Measurements from ENCODE around the gene EFNA1.
A peak's percentile ranks its signal among the peaks of the same experiment; 100 is the strongest.

The EFNA1 gene

DNA sequence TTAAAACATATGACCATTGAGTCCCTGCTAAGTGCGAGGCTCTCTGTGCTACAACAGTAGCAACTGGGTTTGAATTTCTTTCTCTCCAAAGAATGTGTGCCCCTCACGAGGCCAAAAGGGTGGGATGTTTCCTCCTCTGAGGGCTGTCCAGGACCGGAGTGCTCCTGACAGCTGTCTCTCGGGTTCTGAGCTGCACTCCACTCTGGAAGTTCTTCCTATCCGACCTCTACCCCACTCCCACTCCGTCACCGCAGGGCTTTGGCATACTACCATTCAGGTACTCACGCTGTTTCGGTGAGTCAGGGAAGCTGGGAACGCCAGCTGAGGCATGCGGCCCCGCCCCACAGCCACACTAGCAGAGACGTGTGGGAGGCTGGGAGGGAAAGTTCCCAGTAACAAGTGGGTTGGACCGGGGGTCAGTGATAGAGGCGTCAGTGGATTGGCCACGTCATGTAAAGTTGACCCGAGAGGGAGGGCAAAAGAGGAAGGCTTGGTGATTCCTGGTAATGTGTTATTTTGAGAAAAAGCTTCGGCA lies 7.3 kb downstream of the EFNA1 start (continued):
- TF ChIP-seq ZNF639 (tag by site-specific recombination; IDR thresholded peaks at IDR 0.05) (no peak), ZNF558 (tag by site-specific recombination; IDR thresholded peaks at IDR 0.05) (no peak), SP2 (tag by site-specific recombination; IDR thresholded peaks at IDR 0.05) (peak; percentile 84), ZNF184 (tag by site-specific recombination; IDR thresholded peaks at IDR 0.05) (no peak), ZNF670 (tag by site-specific recombination; IDR thresholded peaks at IDR 0.05; ENCODE audit: low read depth) (no peak), ZNF449 (tag by site-specific recombination; IDR thresholded peaks at IDR 0.05) (no peak), ZNF433 (tag by site-specific recombination; IDR thresholded peaks at IDR 0.05; ENCODE audit: low read depth) (no peak), ZNF571 (tag by site-specific recombination; IDR thresholded peaks at IDR 0.05) (no peak), ZNF2 (tag by site-specific recombination; IDR thresholded peaks at IDR 0.05) (no peak), ZBTB6 (tag by site-specific recombination; IDR thresholded peaks at IDR 0.05) (no peak), FEZF1 (tag by site-specific recombination; IDR thresholded peaks at IDR 0.05) (no peak), ZNF629 (tag by site-specific recombination; IDR thresholded peaks at IDR 0.05) (peak; percentile 78), ZNF311 (tag by site-specific recombination; IDR thresholded peaks at IDR 0.05; ENCODE audit: borderline replicate concordance) (no peak), ZNF664 (tag by site-specific recombination; IDR thresholded peaks at IDR 0.05) (no peak)
- TF ChIP-seq, protein P1, sequence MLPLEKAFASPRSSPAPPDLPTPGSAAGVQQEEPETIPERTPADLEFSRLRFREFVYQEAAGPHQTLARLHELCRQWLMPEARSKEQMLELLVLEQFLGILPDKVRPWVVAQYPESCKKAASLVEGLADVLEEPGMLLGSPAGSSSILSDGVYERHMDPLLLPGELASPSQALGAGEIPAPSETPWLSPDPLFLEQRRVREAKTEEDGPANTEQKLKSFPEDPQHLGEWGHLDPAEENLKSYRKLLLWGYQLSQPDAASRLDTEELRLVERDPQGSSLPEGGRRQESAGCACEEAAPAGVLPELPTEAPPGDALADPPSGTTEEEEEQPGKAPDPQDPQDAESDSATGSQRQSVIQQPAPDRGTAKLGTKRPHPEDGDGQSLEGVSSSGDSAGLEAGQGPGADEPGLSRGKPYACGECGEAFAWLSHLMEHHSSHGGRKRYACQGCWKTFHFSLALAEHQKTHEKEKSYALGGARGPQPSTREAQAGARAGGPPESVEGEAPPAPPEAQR (tag by site-specific recombination; IDR thresholded peaks at IDR 0.05) = no peak
- TF ChIP-seq, protein P2, sequence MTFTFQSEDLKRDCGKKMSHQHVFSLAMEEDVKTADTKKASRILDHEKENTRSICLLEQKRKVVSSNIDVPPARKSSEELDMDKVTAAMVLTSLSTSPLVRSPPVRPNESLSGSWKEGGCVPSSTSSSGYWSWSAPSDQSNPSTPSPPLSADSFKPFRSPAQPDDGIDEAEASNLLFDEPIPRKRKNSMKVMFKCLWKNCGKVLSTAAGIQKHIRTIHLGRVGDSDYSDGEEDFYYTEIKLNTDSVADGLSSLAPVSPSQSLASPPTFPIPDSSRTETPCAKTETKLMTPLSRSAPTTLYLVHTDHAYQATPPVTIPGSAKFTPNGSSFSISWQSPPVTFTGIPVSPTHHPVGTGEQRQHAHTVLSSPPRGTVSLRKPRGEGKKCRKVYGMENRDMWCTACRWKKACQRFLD (tag by site-specific recombination; IDR thresholded peaks at IDR 0.05) = no peak
- TF ChIP-seq, protein P3, sequence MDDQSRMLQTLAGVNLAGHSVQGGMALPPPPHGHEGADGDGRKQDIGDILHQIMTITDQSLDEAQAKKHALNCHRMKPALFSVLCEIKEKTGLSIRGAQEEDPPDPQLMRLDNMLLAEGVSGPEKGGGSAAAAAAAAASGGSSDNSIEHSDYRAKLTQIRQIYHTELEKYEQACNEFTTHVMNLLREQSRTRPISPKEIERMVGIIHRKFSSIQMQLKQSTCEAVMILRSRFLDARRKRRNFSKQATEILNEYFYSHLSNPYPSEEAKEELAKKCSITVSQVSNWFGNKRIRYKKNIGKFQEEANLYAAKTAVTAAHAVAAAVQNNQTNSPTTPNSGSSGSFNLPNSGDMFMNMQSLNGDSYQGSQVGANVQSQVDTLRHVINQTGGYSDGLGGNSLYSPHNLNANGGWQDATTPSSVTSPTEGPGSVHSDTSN (CRISPR knock-in tag; IDR thresholded peaks at IDR 0.05) = 0 out of 2 replicates have a peak, but pooled peaks have one; percentile 43

GRCh38 chr1:155135415-155136028 lies 7.8 kb downstream of the EFNA1 start, which contains the start of gene SLC50A1:
TSS of gene SLC50A1 (plus strand) at chr1:155135852. CDS start at chr1:155135912, 60 bp downstream.
- POLR2A ChIA-PET = interaction anchor here (0.9 to 2.2 kb wide), 7 partner anchors 9 to 58 kb away, joined by 3 to 13 read pairs (median 4); partner anchors contain the start of genes KRTCAP2 and TRIM46
- Histone ChIP-seq H3K27ac (ENCODE audit: extremely low read depth, low read depth, low read length) (peak within 1 kb of the TSS; percentile 88), H3K36me3 (ENCODE audit: control insufficient read depth in 2 of 2, insufficient read depth in 1 of 2, low read length in 2 of 2) (peaks cover 3 to 55% of the 10 kb centered on the region in 2 experiments; a peak in 2 of 3 replicates), H3K9me3 (ENCODE audit: control insufficient read depth, insufficient read depth, low read depth, low read length) (no peaks in the 10 kb centered on the region), H3K4me3 (ENCODE audit: low read depth, low read length) (peak within 1 kb of the TSS; percentile 58), H3K4me1 (ENCODE audit: control insufficient read depth, insufficient read depth, low read length) (no peaks in the 10 kb centered on the region)
- CTCF ChIA-PET = interaction anchor here (0.9 to 8.1 kb wide), 8 partner anchors 27 to 74 kb away, joined by 3 to 54 read pairs (median 4); partner anchors contain the start of gene KRTCAP2
- TF ChIP-seq ZNF677 (tag by site-specific recombination; IDR thresholded peaks at IDR 0.05) = no peak
- no peak for TF ChIP-seq ZNF416 (tag by site-specific recombination; IDR thresholded peaks at IDR 0.05)
- TF ChIP-seq GLIS1 (tag by site-specific recombination; IDR thresholded peaks at IDR 0.05) = peak; percentile 2; the same call in 1 of the 2 replicates
- TF ChIP-seq ZNF19 (tag by site-specific recombination; IDR thresholded peaks at IDR 0.05; ENCODE audit: low read depth) = no peak
- no peak for TF ChIP-seq ZNF529 (tag by site-specific recombination; IDR thresholded peaks at IDR 0.05; ENCODE audit: insufficient replicate concordance)
- TF ChIP-seq ZNF23 (tag by site-specific recombination; IDR thresholded peaks at IDR 0.05; ENCODE audit: borderline replicate concordance) = no peak
- TF ChIP-seq ZNF596 (tag by site-specific recombination; IDR thresholded peaks at IDR 0.05) = no peak

All from HEK293 (cell line).